Brain pericyte (primary cell): ENCODE measurements around the gene OTOP2.

Experiments
- DNase-seq: peaks from one replicate; pipeline ENCODE4 v3.0.0-alpha.2; 2012; ENCODE audit warnings: low read depth, low spot score

The OTOP2 gene

DNA sequence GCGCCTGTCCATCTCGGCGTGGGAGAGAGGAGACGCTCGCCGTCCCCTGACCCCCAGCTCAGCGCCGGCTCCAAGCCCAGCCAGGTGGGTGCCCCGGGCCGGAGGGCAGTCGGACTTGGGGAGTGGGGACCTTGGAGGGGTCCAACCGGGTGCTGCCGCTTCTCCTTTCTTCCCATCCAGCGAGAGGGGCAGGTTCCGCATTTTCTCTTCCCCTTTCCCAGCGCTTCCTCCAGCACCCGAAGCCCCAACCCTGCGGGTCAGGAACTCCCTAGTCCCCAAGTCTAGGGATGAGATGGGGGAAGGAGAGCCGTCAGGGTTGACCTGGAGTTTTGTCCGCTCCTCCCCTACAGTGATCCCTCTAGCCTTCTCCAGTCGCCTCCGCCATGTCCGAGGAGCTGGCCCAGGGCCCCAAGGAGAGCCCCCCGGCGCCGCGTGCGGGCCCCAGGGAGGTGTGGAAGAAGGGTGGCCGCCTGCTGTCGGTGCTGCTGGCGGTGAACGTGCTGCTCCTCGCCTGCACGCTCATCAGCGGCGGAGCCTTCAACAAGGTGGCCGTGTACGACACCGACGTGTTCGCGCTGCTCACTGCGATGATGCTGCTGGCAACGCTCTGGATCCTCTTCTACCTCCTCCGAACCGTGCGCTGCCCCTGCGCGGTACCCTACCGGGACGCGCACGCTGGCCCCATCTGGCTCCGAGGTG is at the start of gene OTOP2:
OTOP2 (plus strand) TSS at position 24 of the 699 bp plus-strand sequence; CDS start at position 384, 360 bp downstream.
- DNase-seq: no peak

- DNase-seq: no peak
Observed at GRCh38 chr17:74874615-74875037, 49.4 kb upstream of the OTOP2 start.

DNA sequence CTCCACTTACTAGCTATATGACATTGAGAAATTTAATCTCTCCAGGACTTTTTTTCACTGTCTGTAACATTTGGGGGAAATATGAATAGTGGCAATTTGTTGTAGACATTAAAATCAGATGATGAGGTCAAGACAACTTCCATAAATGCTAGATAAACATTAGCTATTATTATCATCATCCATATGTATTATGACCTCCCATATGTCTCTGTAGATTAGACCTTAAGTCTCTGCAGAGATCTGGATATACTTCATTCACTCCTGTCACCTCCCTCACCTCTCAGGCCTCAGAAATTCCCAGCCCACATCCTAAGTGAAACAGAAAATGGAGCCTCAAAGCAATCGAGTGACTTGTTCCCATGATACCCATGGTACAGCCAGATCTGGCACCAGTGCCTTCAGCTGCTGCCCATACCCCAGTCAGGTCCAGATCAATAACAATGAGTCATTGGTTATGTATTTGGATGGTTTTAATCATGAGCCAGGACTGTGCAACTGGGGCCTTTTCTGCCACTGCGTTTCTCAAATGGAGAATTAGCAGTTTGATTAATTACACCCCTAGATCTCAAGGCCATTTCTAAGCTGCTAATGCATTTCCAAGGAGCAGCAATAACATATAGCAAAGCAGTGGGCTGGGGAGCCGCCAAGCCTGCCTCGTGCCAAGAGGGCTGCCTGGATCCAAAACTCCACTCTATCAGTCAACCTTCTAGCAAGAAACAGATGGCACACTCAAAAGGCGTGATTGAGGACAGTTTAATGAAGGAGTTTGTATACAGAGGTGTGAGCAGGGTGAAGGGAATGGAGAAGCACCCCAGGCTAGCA is 48.7 kb upstream of the OTOP2 start:
- DNase-seq: no peak

DNA sequence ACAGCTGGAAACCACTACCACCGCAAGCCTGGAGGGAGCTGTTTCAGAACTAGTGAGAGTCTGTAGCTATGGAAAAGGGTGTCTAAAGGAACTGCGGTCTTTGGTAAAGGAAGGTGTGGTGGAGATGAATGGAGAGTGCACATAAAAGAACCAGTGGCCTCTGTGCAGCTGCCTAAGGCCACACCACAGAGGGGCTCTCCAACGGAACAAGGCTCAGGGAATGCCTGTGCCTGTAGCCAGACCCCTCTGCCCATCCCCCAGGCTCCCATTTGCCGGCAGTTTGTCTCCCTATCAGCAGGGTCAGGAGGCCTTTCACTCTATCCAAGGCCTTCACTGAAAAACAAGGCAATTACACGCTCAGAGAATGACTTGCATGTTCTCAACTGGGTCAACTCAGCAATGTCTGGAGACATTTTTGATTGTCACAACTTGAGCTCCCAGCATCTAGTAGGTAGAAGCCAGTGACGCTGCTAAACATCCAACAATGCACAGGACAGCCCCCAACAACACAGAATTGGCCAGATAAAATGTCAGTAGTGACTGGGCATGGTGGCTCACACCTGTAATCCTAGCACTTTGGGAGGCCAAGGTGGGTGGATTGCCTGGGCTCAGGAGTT is 48.0 kb upstream of the OTOP2 start:
- no peak for DNase-seq

- no peak for DNase-seq
Observed at GRCh38 chr17:74877592-74878548, 46.2 kb upstream of the OTOP2 start.

GRCh38 chr17:74878658-74879057 is 45.4 kb upstream of the OTOP2 start:
- no peak for DNase-seq

DNA sequence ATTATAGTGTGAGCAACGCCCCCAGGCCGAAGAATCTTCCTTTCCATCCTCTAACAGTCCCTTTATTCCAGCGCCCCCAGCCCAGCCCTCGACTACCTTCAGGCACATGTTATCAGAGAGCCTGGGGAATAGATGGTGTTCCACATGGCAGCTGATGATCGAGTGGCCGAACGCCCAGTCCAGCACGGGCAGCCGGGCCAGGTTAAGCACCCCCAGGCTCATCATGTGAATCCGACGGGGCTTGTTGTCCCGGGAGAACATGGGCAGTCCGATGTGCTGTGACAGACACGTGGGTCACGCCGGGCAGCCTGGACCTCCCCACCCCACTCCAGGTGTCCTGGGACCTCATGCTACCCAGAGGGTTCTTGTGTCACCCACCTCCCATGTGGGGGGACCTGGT is 44.8 kb upstream of the OTOP2 start:
- no peak for DNase-seq

DNA sequence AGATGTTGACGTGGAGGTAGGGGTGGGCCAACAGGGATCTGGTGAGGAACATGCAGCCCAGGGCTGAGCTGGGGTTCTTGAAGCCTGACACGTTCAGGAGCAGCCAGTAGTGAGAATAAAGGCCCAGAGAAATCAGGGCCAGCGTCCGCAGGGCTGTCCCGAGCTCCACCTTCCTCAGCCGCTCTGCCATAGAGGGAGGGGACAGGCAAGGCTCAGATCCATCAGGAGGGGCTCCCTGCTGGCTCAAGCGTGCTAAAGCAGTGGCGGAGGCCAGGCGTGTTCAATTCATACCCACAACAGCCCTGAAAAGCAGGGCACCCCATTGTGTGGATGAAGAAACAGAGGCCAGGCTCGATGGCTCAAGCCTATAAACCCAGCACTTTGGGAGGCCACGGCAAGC is 43.0 kb upstream of the OTOP2 start:
- DNase-seq: no peak

- DNase-seq: no peak
Observed at GRCh38 chr17:74882517-74883240, 41.4 kb upstream of the OTOP2 start.

DNA sequence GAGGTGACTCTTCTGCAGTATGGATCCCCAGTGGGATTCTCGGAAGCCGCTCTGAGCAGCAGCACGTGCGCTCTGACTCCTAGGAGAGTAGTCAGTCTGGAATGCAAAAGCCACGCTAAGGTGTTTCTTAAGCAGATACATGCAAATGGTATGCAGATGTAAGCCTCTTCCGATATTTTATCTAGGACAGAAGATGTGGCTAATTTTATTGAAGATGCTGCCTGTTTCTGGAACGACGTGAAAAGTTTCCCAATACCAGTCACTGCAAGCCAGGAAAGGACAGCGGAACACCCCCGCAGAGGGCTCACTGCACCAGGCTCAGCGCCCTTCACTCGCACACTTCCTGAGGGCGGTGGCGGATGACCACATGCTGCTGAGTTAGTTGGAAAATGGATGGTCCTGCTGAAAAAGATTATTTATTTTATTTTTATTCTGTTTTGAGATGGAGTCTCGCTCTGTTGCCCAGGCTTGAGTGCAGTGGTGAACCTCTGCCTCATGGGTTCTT is 40.8 kb upstream of the OTOP2 start:
- no peak for DNase-seq

- no peak for DNase-seq
Observed at GRCh38 chr17:74888469-74888868, 35.6 kb upstream of the OTOP2 start.

DNA sequence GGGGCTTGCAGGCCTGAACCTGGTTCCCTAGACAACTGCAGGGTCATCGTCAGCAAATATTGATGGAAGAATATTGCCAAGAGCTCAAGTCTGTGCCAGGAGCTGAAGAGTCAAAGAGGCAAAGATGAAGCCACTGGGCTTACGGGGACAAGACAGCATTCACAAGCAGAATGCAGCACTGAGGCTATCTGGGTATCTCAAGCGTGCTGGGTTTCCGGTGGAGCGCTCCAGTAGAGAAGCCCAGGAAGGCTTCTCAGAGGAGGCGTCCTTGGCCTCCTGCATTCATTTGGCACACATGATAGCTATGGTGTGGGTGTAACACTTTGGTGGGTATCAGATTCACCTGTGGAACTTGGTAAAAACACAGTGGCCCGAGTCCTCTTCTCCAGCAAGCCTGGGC is 33.5 kb upstream of the OTOP2 start:
- no peak for DNase-seq

GRCh38 chr17:74892013-74892841 is 31.8 kb upstream of the OTOP2 start:
- DNase-seq: no peak

DNA sequence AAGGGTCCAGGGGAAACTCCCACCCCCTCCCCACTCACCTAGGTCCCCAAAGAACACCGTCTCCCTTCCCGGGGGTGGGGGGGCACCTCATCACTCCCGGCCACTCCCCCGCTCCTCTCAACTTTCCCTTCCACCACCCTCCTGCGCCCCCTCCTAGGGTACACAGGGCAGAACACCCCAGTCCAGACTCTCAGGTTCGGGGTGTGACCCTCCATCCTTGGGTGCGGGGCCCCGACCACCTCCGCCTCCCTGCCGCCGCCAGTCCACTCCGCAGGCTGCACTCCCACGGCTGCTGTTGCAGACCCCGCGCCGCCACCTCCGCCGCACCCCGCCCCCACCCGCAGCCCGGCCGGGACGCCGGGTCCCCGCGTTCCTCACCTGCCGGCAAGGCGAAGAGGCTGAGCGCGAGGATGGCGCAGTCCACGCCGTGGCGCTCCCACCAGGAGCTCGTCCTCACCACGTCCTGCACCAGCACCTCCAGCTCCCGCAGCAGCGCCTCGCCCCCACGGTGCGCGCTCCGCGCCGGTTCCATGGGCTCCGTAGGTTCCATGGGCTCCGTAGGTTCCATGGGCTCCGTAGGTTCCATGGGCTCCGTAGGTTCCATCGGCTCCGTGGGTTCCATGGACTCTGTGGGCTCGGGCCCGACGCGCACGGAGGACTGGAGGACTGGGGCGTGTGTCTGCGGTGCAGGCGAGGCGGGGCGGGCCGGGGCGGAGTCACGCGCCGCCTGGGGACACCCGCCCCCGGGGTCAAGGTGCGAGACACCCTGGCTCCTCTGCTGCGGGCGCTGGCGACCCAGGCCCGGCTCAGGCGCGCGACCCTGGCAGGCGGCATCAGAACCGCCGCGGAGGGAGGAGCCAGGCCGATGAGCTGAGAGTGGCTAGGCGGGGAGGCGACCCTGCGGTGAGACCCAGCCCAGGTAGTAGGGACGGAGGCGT is 30.8 kb upstream of the OTOP2 start, which contains the start of gene FADS6:
FADS6 (minus strand) TSS at position 660 of the 938 bp plus-strand sequence; CDS start at position 622, 38 bp downstream.
- DNase-seq: no peak

GRCh38 chr17:74893936-74894671 is 30.0 kb upstream of the OTOP2 start:
- no peak for DNase-seq

DNA sequence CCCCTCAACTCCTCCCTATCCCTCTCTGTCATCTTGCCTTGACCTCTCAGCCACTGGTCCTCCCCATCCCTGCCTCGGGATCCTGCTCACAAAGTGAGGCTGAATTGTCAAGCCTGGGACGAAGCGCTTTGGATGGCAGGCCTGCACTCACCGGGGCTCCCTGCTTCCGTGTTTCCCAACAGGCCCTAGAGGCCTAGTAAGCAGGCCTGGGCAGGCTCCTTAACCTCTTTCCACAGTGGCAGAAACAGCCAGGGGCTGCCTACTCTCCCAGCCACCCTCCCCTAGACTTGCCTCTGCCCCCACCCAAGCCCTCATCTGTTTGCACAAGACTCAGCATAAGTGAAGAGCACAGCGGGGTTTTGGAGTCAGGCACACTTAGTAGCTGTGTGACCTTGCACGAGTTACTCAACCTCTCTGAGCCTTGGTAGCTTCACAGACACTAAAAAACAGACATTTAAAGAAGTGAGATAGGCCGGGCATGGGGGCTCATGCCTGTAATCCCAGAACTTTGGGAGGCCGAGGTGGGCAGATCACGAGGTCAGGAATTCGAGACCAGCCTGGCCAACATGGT is 25.6 kb upstream of the OTOP2 start:
- no peak for DNase-seq

- no peak for DNase-seq
Observed at GRCh38 chr17:74900208-74900607, 23.9 kb upstream of the OTOP2 start.
